NCI-H524 (cell line): Measurements from ENCODE around the gene PDAP1.
"Not testable (repeated sequence)": the region's sequence is repeated elsewhere in the genome, so short reads cannot be mapped to it uniquely, and the experiment has no call there.

Experiments used
- DNase-seq, 2 experiments: peaks; one replicate each; lab custom pipeline; 2025; lab: John Stamatoyannopoulos, UW

The PDAP1 gene

DNA sequence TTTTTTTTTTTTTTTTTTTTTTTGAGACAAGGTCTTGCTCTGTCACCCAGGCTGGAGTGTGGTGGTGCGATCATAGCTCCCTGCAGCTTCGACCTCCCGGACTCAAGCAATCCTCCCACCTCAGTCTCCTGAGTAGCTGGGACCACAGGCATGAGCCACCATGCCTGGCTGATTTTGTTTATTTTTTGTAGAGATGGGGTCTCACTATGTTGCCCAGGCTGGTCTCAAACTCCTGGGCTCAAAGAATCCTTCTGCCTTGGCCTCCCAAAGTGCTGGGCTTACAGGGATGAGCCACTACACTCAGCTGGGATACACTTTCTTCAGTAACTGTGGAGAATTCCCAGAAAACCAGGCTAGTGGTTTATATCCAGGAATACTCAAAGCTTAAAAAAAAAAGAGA is 57.8 kb downstream of the PDAP1 start:
- DNase-seq: not testable (repeated sequence)
